ENCODE data around the gene ACOT9. TPM values are rescaled to one million over a fixed set of nuclear protein-coding genes. Genes with fewer than 3 reads are reported as not detected.

ACOT9 gene
- total RNA-seq, 1 experiment from 2014 or later, result 44.5 TPM

DNA sequence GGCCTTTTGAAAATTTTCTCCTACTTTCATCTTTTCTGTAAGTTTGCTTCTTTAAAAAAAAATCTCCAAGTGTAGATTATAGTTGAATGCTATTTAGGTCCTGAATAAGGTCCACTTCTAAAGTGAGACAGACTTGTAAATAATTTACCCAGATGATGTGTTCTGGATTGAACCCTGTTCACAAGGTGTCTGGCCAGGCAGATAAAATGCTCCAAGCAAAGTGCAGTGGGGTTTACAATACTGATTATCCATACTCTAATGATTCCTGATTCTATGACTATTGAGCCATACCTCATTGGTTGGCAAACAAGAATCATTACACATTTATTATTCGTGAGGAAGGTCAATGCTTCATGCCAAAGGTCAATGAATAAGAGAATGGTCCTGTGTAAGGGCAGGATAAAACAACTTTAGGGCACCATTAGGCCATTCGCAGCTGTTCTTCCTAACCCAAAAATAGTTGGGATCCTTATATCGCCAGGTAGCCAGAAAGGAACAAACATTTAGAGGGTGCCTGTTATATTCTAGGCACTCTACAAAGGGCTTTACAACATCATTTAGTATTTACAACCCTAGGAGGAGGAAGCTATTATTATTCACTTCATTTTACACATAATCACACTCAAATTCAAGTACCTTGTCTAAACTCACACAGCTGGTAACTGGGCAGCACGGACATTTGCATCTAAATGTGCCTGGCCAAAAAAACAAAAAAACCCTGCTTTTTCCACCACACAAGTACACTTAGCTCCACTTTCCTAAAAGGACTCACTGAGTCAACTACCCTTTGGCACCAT is 21.3 kb upstream of the ACOT9 start:
- CTCF ChIA-PET, result no interaction called here
- Histone ChIP-seq H3K4me3 (ENCODE audit: low read depth in 2 of 2, low read length in 2 of 2) (peak overlapping the region; percentile 45 to 70), H3K36me3 (ENCODE audit: control insufficient read depth, insufficient read depth, low read length) (no peaks in the 10 kb centered on the region), H3K4me1 (ENCODE audit: control insufficient read depth, insufficient read depth, low read length) (no peaks in the 10 kb centered on the region), H3K27me3 (ENCODE audit: control insufficient read depth, insufficient read depth, low read length) (no peaks in the 10 kb centered on the region), H3K27ac (ENCODE audit: low read length) (peak overlapping the region; percentile 75), H3K9me3 (ENCODE audit: control insufficient read depth, insufficient read depth, low read depth, low read length) (no peaks in the 10 kb centered on the region)
- in situ Hi-C loops (cut with HindIII; ENCODE audit: low pct_unique_long_range_greater_than_20kb, low sequenced_read_pairs) (no loop called here), intact Hi-C loops (cut with micrococcal nuclease; ENCODE audit: unreplicated experiment) (no loop called here)
- no peak for TF ChIP-seq SIN3A (IDR thresholded peaks at IDR 0.05; ENCODE audit: borderline replicate concordance, insufficient read depth, low read depth, low read length)
- no peak for TF ChIP-seq TCF7L2 (IDR thresholded peaks at IDR 0.05; ENCODE audit: low read depth, low read length)
- TF ChIP-seq, protein P1, sequence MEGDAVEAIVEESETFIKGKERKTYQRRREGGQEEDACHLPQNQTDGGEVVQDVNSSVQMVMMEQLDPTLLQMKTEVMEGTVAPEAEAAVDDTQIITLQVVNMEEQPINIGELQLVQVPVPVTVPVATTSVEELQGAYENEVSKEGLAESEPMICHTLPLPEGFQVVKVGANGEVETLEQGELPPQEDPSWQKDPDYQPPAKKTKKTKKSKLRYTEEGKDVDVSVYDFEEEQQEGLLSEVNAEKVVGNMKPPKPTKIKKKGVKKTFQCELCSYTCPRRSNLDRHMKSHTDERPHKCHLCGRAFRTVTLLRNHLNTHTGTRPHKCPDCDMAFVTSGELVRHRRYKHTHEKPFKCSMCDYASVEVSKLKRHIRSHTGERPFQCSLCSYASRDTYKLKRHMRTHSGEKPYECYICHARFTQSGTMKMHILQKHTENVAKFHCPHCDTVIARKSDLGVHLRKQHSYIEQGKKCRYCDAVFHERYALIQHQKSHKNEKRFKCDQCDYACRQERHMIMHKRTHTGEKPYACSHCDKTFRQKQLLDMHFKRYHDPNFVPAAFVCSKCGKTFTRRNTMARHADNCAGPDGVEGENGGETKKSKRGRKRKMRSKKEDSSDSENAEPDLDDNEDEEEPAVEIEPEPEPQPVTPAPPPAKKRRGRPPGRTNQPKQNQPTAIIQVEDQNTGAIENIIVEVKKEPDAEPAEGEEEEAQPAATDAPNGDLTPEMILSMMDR (IDR thresholded peaks at IDR 0.05), result no peak
- TF ChIP-seq POLR2AphosphoS5 (IDR thresholded peaks at IDR 0.05; ENCODE audit: low read depth, low read length), result no peak
- no TSS peak for BruUV-seq (replicated peaks)
- POLR2A ChIA-PET, result no interaction called here
- DNase-seq (ENCODE audit: low read depth, low spot score), result no peak
- ATAC-seq, result no peak

DNA sequence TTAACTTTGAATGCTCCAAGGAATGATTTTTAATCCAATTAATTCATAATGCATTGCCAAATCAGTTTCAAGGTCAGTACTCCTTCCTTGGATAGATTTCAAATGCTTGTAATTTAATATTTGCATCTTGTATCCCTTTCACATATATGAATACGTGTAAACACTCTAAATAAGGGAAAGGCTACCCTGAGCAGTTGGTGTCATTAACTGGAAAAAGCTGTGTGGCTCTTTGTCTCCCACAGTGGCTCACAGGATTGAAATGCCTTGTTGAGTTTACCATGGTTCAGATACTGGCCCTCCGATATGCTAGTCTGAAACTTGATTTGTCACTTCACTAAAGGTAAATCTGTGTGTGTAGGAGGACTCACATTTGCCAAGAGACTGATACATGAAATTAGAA is 16.7 kb upstream of the ACOT9 start:
- intact Hi-C loops (cut with micrococcal nuclease; ENCODE audit: unreplicated experiment) (loop anchor here (10.0 kb wide), 1 partner anchor 145 kb away; the partner anchor contains the start of genes APOO and CXorf58), in situ Hi-C loops (cut with HindIII; ENCODE audit: low pct_unique_long_range_greater_than_20kb, low sequenced_read_pairs) (no loop called here)
- CTCF ChIA-PET, result no interaction called here
- DNase-seq (ENCODE audit: low read depth, low spot score), result no peak
- H3K4me3 ChIP-seq (ENCODE audit: low read depth in 2 of 2, low read length in 2 of 2), result no peak overlapping the region
- peak overlapping the region; percentile 39; the same call in 1 of the 2 replicates for H3K27ac ChIP-seq (ENCODE audit: low read length)
- POLR2A ChIA-PET, result no interaction called here
- no TSS peak for BruUV-seq (replicated peaks)
- no peaks in the 10 kb centered on the region for H3K27me3 ChIP-seq (ENCODE audit: control insufficient read depth, insufficient read depth, low read length)
- H3K36me3 ChIP-seq (ENCODE audit: control insufficient read depth, insufficient read depth, low read length), result no peaks in the 10 kb centered on the region
- TF ChIP-seq SIN3A (IDR thresholded peaks at IDR 0.05; ENCODE audit: borderline replicate concordance, insufficient read depth, low read depth, low read length) (no peak), TCF7L2 (IDR thresholded peaks at IDR 0.05; ENCODE audit: low read depth, low read length) (no peak), POLR2AphosphoS5 (IDR thresholded peaks at IDR 0.05; ENCODE audit: low read depth, low read length) (no peak)
- TF ChIP-seq, protein P1 (IDR thresholded peaks at IDR 0.05), result no peak
- TF ChIP-seq, protein P2, sequence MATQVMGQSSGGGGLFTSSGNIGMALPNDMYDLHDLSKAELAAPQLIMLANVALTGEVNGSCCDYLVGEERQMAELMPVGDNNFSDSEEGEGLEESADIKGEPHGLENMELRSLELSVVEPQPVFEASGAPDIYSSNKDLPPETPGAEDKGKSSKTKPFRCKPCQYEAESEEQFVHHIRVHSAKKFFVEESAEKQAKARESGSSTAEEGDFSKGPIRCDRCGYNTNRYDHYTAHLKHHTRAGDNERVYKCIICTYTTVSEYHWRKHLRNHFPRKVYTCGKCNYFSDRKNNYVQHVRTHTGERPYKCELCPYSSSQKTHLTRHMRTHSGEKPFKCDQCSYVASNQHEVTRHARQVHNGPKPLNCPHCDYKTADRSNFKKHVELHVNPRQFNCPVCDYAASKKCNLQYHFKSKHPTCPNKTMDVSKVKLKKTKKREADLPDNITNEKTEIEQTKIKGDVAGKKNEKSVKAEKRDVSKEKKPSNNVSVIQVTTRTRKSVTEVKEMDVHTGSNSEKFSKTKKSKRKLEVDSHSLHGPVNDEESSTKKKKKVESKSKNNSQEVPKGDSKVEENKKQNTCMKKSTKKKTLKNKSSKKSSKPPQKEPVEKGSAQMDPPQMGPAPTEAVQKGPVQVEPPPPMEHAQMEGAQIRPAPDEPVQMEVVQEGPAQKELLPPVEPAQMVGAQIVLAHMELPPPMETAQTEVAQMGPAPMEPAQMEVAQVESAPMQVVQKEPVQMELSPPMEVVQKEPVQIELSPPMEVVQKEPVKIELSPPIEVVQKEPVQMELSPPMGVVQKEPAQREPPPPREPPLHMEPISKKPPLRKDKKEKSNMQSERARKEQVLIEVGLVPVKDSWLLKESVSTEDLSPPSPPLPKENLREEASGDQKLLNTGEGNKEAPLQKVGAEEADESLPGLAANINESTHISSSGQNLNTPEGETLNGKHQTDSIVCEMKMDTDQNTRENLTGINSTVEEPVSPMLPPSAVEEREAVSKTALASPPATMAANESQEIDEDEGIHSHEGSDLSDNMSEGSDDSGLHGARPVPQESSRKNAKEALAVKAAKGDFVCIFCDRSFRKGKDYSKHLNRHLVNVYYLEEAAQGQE (IDR thresholded peaks at IDR 0.05; ENCODE audit: insufficient read depth in 1 of 2, low read depth in 2 of 2, low read length in 1 of 2), result no peak
- H3K4me1 ChIP-seq (ENCODE audit: control insufficient read depth, insufficient read depth, low read length), result no peaks in the 10 kb centered on the region
- H3K9me3 ChIP-seq (ENCODE audit: control insufficient read depth, insufficient read depth, low read depth, low read length), result no peaks in the 10 kb centered on the region
- ATAC-seq, result no peak
